Activated T-cell treated with anti-CD3 and anti-CD28 coated beads for 1 hour (primary cell): ENCODE measurements around the gene HOXA6.

Experiments used
- DNase-seq: peaks from one replicate; pipeline ENCODE4 v3.0.0-alpha.2; 2020; ENCODE audit warnings: low read depth

The HOXA6 gene

DNA sequence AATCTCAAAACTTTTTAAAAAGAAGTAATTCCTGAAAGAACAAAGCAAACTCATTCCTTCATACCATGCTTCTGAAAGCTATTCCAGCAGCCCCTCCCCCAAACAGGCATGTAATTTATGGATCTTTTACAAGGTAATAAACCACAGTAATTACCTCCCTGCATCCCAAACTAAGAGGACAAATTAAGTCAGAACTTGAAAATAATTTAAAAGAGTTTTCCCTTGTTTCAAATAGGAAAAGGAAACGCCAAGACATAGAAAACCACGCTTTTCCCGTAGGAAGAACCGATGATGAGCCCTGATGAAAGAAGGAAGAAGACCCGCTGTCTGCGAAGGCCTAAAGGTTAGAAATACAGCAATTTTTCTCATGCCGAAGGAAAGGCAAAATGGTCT lies 25.9 kb downstream of the HOXA6 start:
- DNase-seq = no peak

DNA sequence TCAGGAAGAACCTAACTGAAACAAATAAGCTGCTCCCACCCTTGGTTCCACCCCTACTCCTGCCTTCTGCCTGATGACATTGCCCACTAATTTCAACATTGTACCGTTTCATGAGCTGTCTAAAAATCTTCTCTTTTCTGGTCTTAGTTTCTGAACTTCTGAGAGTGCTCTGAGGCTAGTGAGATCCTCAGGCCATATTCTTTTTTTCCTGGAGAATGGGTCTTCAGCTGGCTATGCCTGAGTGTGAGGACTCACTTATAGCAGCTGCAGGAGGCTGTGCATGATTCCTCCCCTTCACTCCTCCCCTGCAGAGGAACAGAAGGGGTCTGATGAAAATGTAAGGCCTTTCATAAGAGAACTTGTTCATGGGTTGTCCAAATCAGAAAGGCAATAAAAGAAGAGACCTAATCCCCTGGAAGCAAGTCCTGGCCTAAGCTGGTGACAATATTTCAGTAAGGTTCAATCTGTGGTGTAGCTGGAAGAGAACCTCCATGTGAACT lies 28.1 kb downstream of the HOXA6 start:
- DNase-seq = no peak

DNA sequence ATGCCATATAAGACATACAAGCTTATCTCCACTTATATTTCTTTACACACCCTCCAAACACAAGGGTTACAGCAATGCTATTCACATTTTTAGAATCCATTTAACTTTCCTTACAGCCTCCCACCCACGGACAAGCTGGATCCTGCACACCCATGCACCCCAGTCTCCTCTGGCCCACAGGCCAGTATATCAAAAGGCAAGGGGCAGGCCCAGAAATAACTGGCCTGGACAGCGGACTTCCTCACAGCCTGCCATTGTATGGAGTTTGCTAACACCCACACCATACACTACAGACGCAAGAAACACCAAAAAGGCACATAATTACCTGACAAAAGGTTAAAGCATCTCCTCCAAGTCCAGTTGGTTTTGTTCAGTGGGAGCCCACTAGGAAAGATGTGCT lies 29.0 kb downstream of the HOXA6 start:
- no peak for DNase-seq

DNA sequence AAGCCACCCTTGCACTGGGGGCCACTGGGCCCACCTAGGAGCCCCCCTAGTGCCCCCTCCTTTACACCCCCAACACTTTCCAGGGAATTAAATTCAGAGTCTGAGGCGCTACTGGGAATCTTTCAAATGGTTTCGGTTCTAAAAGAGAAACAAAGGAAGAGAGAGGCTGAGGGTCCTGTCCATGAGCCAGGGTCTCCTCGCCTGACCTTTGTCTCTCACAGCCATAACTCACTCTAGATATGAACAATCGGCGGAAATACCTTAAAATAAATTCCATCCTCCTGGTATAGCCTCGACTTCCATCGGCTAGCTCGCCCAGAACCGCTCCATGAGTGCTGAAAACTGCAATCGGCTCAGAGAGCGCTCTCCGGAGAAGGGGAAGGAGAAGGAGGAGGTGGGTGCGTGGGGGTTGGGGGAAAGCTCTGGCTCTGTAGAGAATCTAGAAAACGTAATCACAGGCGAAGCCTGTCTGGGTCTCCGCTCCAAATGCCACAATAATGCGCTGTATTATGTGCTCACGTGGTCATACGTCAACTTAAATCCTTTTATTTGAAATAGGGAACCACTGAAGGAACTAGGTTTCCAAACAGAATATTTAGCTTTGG lies 29.6 kb downstream of the HOXA6 start:
- no peak for DNase-seq

DNA sequence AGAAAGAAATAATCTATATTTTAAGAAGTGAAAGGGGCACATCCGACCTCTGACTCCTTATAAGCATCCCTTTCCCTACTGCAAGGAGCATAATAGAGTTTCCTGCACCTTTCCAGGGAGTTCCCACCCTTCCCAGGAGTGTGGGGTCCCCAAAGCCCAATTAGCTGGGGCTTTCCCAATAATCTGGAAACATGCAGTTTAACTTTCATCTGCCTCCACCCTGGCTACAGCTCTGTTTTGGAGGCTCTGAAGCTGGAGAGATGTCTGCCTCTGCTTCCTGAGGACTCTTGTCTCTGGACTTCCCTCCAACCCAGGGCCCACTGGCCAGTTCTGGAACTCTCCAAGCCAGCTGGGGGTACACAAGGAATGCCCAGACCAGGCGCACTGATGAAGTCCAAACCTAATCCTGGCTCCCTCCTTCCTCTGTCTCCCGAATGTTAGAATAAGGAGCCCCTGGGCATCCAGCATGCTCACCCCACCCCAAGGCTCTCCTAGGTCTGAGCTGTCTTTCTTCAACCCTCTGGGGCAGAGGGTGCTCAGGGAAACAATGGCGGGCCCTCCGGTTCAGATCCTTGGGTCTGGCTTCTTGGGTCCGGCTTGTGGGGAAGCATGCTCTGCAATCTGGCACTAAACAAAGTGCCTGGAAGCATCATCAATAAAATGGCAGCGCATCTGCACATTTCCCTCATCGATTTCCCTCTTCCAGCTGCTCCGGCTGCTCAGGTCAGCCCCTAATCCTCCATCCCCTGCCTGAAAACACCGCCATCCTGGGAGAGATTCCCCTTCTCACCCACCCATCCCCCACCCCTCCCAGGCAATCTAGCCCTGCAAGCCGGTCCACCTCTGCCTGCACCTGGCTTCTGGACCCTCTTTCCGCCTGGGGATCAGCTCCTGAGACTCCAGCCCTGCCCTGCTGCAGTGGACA lies 30.4 kb downstream of the HOXA6 start:
- no peak for DNase-seq

DNA sequence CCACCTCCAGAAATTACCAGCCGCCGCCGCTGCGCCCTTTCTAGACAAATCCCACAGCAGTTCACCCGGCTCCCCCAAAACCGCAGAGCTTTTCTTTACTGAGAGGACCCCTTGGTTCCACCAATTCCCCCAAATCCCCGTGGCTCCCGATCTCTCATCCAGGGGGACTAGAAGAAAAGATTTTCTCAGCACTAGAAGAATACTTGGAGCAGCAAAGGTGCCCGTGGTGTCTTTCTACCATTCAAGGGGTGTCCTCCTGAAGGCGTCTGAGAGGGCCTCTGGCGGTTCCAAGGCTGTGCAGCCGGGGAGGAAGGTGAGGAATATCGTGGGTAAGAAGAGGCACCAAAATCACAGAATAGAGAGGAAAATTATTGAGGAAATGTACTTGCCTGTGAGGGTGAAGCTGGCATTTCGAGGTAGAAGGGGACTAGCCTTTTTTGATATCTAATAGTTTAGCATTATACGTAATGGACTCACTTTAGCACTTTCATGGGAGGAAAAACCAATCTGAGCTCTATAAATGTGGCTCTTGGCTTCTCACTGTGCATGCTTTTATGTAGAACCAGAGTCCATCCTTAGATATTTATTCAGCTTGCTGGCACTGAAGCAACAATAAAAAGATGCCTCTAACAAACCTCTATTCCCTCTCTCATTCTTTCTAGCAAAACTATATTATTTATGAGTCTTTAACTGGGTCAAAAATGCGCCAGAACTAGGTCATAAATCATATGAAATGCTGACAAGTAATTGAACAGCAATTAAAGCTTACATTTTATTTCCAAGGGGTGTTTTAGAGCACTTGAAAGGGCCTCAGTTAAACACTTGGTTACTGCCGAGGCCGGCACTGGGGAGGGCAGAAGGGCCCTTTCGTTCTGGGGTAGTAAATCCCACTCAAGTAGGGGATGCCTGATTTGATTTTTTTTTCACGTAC lies 31.3 kb downstream of the HOXA6 start:
- DNase-seq = no peak

DNA sequence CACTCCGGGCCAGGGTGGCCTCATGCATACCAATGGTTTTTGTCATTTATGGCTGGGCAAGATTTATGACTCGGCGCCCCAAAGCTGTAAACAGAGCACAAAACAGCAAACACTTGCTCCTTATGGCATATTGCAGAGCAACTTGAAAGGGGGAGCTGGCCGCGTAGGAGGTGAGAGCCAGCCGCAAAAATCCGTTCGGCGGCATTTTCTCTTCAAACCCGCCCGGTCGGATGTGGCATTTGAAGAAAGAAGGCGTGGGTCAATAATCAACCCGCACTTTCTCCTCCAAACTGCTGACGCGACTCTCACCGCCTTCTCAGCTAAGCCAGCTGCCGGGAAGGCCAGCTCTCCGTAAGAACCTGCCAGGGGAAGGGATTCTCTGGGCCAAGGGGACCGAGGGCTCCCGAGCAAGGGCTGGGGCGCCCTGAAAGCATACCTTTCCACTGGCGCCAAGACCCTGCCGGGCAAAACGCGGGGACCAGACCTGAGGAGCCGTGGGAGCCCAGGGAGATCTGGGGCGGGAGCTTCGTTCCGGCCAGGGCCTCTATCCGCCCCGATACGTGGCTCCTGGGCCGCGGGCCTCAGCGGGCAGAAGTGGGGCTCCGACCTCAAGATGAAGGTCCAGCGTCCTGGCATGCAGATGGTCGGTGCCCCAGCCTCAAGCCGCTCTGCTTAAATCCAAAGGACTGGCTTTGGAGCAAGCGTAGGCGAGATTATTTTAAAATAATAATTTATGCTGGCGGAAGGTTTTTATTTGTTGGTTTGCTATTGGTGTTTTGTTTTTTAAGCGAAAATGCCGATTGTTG lies 32.1 kb downstream of the HOXA6 start:
- DNase-seq = no peak

DNA sequence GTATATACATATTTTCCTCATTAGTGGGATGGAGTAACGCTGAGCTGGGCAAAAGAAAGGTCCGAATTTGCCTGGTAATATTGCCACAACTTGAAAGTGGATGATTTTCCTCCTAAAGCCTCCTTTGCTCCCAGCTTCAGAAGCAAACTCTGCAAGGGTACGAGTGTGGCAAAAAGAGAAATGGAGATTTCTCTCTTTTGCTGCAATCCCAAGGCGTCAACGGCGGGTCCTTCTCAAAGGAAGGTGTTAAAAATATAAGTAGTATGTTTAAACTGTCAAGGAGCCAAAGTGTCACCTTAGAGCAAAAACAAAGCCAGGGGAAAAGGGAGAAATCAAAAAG lies 32.7 kb downstream of the HOXA6 start:
- DNase-seq = no peak

DNA sequence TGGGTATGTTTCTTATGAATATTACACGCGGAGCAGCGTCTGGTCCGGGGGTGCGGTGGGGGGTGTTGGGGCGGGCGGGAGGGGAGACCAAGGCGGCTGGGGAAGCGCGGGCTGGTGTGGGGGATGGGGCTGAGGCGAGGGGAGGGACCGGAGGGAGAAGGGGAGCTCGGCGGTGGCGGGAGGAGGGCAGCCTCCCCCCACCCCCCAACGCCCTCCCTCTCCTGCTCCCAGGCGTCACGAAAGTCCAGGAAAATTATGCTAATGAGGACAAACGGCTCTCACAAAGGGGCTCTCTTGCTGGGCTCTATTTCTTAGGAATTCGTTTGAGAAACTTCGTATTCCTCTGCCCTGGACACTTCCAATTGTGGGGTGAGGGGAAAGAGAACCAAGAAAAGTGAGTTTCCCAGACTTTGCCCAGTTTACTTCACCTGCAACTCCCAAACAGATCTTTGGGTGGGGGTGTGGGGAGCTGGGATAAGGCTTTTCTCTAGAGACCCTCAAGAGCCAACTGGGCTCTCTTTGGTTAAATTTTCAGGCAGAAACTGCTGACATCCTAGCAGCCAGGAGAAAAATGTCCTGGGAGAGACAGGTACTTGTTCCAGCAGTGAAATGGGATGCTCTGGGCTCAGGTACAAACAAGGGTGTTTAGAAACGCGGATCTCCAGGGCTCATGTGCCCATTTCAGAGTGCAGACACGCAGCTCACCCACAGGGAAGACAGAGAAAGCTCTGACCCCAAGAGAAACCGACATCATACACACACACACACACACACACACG lies 33.4 kb downstream of the HOXA6 start:
- no peak for DNase-seq

DNA sequence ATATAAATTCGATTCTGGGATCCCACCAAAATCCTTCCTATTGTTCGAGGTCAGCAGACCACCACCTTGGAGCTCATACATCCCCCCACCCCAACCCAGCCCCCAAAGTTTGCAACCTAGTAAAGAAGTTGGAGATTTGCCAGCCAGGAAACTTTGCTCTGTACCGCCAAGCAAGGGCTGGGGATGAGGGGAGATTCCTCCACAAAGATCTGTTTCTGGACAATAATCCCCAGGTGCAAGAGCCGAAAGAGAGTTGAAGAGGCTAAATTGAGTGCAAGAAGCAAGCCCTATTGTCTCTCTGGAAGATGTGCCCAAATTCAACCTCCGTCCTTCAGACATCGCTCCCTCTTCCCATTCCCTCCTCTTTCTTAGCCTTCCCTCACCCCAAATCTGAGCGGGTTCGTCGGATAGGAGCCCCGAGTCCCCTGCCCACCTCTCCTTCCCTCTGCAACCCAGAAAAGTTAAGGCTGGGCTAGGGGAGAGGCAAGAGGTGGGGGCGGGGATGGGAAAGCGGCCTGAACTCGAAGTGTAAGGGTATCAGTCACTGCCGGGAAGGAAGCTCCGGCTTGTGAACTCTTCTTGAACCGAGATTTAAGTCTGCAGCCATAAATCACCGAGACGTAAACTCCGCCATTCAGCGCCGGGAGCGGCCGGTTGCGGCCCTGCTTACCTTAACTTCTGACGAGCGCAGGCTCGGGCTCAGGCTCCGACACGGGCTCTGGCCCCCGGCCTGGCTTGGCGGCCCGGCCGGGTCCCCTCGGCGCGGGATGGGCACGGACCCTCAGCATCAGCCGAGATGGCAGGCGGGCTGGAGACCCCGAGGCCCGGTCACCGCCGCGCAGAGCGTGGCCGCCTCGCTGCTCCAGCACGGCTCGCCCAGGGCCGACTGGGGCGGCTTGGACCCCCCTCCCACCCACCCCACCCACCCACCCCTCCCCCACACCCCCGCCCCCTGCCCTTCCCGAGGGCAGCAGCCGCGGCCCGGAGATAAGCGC lies 34.3 kb downstream of the HOXA6 start:
- DNase-seq = no peak

DNA sequence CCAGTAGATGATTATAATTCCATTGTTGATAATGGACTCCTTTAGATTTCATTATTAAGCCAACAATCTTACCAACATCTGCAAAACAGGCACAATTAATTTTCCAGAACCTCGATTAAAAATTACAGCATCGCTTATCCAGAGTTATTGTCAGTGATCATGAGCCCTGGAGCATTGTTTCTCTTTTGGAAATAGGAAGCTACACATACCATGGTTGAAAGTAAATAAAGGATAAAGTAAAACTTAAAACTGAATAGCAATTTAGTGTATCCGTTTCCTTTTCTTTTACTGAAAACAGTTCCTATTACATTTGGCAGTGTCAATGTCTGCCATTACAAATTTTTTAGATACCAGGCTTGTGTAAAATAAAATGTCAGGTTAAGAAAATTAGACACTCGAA lies 35.2 kb downstream of the HOXA6 start:
- DNase-seq = no peak

DNA sequence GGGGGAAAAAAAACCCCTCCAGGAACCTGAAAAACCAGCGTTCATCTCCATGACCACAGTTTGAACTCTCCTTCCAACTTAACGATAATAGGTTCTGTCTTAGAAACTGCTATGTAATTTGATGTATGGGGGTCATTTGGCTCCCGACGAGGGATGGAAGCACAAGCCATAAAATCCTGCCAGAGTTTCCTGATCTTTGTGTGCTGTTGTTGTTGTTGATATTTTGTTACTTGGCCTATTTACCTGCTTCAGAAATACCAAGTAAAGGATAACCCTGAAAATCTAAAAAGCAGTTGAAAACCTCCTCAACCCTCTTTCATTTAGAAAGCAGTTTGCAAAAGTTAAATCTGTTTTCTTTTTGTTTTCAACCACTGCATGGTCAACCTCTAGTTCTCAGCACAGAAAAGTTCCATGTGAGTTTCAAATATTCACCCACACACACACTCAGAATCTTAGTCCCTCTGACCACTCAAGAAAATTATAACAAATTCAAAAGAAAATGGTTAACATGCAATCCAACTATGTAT lies 35.8 kb downstream of the HOXA6 start:
- DNase-seq = no peak

DNA sequence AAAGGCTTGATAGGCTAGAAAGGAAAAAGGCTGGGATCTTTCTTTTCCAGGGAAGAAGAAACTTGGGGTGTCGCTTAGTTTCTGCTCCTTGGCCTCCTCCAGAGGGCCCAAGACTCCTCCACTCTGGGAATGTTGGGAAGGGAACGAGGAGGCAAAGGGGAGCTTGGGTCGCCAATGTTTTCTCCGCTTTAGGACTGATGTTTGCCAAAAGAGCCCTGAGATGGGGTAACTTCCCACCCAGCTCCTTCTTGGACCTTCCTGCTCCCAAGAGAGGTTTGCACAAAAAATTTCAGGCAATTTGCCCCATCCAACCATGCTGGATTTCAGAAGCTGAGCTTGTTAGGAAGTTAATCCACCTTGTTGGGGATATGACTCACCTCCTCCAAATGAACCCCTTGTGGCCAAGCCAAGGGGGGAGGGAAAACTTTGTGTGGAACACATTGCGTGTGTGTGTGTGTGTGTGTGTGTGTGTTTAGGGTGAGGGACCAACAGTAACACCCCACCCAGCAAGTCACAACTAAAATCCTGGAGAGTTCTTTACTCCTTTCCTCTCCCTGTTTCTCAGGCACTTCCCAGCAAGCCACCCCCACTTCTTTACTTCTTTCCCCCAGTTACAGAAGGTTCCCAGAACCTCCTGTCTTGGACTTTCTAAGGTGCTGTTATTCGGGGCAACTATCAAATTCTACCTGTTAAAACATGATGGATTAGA lies 36.4 kb downstream of the HOXA6 start:
- no peak for DNase-seq

DNA sequence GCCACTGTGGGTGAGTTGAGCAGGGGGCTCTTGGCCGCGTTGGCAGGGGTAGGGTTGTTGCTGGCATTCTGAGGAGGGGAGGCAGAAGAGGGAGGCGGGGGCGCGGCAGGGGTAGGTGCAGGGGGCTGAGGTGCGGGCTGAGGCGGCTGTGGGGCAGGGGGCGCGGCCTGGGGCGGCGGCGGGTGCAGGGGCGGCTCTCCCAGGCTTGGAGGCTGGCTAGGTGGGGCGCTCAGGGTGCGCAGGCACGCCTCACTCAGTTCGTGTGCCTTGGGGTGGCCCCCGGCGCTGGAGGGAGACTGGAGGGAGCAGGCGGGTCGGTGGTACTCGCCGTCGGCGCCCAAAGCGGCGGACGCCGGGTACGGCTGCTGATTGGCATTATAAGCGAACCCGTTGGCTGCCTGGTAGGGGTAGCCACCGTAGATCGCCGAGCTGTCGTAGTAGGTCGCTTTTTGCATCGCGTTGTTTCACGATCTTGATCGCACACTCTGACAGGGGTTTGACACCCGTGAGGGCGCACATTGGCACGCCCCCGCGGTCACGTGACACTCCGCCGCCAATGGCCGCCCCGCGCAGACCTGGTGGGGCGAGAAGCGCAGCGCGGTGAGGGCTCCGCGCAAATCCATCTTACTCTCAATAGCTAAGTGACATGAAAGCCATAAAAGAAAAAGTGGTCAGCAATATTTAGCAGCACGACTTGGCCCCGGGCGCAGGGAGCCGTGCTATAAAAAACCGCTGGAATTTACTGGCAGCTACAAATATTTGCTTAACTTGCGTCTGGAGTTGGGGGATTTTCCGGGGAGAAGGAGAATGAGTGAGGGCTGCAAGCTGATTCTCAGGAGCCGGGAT lies 37.2 kb downstream of the HOXA6 start:
- no peak for DNase-seq

DNA sequence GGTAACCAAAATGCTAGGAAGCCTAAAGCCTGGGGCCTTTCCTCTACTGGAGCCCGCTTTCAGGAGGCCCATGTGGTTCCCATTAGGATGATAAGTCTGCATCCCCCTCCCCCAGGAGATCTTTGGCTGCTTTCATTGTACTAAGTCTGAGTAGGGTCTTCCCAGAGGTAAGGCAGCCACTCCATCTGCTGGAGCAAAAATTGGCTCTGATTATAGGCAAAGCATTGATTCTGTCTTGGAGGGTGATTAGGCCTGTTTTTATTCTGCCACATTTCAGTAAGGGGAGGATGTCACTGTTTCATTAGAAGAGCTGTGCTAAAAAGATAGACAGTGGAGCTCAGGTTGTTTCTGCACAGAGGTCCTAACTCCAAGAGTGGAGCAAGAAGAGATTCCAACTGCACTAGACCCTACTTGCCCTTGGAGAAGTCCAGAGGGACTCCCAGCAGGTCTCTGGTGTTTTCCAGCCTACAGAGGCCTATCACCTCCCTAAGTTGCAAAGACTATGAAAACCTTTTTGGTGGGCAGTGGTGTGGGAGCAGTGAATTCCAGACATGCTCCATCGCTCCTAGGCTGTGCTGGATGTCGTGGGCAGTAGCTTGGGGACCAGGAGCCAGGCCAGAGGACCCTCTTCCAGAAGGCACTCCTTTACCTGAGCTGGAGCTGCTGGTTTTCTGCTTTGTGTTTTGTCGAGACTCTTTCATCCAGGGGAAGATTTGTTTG lies 37.9 kb downstream of the HOXA6 start:
- DNase-seq = no peak

DNA sequence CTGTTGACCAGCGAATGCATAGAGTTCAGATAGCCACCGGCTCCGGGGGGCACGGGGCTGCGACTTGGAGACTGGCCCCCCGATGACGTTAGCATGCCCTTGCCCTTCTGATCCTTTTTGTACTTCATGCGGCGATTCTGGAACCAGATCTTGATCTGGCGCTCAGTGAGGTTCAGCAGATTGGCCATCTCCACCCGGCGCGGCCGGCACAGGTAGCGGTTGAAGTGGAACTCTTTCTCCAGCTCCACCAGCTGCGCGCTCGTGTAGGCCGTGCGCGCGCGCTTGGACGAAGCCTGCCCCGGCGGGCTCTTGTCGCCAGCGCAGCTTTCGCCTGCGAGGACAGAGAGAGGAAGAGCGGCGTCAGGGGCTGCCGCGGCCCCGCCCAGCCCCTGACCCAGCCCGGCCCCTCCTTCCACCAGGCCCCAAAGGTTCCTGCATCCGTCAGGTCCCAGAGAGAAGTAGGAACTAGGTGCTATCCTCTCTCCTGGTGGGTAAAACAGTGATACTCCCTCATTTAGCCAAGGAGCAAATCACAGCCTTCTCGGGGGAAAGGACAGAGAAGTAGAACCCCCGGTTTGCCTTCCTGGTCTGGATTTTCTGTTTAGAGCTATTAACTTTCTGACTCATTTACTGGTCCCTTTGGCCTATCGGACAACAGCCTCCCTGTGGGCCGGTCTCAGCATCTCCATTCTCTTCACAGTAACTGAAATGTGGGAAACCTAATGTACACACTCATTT lies 39.0 kb downstream of the HOXA6 start:
- no peak for DNase-seq
